ENCODE results near the gene TSPOAP1.

The TSPOAP1 gene

GRCh38 chr17:58318065-58318481 is 10.5 kb downstream of the TSPOAP1 start:
- DNase-seq (ENCODE audit: low read depth) = no peak

DNA sequence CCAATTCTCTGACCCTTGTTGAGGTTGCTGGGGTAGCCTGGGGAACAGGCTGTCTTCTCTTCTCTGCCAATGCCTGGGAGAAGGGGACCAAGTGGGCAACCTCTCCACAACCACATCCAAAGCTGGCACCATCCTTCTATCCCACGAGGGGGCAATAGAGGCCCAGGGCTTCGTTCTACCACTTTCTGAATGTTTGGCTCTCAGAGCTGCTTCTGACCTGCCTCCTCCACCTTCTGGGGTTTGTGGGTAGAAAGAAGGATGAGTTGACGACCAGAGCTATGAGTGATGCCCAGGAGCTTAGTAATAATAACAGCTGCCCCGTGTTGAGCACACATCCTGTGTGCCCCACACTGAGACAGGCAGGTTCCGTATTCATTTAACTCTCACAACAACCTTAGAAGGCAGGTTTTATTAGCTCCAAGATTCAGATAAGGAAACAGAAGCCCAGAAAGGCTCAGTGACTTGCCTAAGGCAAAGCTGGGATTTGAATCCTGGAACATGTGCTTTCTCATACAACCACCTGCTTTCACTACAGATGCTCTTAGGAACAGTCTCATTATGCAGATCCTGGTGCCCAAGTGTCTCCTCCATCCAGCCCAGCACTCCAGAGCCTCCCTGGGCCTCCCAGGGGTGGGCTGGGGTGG is 11.1 kb downstream of the TSPOAP1 start:
- DNase-seq (ENCODE audit: low read depth) = peak; percentile 9

- no peak for DNase-seq (ENCODE audit: low read depth)
These were observed 12.2 kb downstream of the TSPOAP1 start for GRCh38 chr17:58316260-58316960.

- no peak for DNase-seq (ENCODE audit: low read depth)
These were observed 12.8 kb downstream of the TSPOAP1 start for GRCh38 chr17:58315750-58316149.

DNA sequence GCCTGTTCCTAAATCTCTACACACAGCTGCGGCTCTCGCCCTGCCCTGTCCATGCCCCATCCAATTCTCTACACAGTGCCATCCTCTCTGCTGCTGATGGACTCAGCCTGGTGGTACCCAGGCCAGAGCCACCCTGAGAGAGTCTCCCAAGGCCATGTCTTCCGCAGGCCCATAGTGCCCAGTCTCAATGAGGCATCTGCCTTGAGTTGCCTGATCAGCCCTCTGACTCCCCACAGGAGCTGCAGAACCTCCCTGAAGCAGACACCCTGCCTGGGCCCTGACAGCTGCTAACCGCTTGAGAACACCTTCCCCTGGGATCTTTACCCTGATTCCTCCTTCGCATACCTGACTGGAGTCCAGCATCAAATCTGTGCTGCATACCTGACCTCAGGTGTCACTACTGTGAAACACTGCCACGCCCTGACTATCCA is 13.3 kb downstream of the TSPOAP1 start:
- no peak for DNase-seq (ENCODE audit: low read depth)

GRCh38 chr17:58314706-58315015 is 13.9 kb downstream of the TSPOAP1 start:
- no peak for DNase-seq (ENCODE audit: low read depth)

GRCh38 chr17:58313815-58314705 is 14.5 kb downstream of the TSPOAP1 start:
- no peak for DNase-seq (ENCODE audit: low read depth)

- no peak for DNase-seq (ENCODE audit: low read depth)
These were observed 15.8 kb downstream of the TSPOAP1 start for GRCh38 chr17:58312829-58313228.

- no peak for DNase-seq (ENCODE audit: low read depth)
These were observed 16.5 kb downstream of the TSPOAP1 start for GRCh38 chr17:58312021-58312630.

DNA sequence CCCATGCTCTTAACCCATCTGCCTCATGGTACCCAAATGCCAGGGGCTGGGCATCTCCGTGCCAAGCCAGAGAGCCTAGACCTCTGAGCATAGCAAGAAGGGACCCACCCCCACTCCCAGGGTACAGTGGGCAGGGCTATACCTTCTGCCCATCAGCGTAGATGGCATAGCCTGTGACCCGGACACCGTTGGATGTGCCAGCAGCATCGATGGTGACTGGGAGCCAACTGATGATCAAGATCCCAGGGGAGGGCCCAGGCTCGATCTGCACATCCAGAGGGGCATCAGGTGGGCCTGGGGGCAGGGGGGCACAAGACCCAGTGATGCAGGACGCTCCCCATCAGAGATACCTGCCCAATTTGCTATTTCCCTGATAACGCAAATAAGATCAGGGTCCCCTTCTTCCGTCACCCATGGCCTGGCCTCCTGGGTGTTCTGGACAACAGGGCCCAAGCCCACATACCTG is 17.1 kb downstream of the TSPOAP1 start:
- DNase-seq (ENCODE audit: low read depth) = no peak

- no peak for DNase-seq (ENCODE audit: low read depth)
These were observed 17.8 kb downstream of the TSPOAP1 start for GRCh38 chr17:58310511-58311428.

GRCh38 chr17:58309918-58310259 is 18.7 kb downstream of the TSPOAP1 start:
- no peak for DNase-seq (ENCODE audit: low read depth)

GRCh38 chr17:58308985-58309917 is 19.3 kb downstream of the TSPOAP1 start:
- no peak for DNase-seq (ENCODE audit: low read depth)

GRCh38 chr17:58308173-58308984 is 20.2 kb downstream of the TSPOAP1 start:
- DNase-seq (ENCODE audit: low read depth) = no peak

DNA sequence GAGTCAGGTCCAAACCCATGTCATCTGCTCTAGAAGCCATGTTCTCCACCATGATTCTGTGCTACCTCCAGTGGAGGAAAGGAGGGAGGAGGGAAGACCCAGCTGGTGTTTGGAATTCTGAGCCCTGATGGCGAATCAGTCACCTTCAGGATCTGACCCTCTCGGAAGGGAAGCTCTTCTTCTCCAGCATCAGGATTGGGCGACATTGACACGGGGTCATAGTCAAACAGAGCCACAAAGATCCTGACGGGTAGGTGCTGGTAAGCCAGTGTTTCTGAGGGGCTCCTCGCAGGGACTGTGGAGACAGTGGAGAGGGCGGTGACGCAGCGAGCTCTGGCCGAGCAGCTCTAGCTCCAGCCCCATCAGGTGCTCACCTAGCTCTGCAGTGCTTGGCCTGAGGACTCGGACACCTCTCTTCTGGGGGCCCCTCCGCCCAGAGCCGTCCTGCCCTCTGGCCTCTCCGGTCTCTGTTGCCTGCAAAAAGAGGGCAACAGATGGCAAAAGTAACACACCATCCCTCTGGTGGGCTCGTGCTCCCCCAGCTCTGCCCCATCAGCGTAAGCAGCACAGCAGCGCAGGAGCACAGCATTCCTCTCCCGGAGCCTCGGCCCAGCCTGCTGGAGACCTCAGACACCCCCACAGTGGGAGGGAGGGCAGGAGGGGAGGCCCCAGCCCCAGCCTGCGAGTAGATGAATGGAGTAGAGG is 21.0 kb downstream of the TSPOAP1 start:
- DNase-seq (ENCODE audit: low read depth) = no peak

DNA sequence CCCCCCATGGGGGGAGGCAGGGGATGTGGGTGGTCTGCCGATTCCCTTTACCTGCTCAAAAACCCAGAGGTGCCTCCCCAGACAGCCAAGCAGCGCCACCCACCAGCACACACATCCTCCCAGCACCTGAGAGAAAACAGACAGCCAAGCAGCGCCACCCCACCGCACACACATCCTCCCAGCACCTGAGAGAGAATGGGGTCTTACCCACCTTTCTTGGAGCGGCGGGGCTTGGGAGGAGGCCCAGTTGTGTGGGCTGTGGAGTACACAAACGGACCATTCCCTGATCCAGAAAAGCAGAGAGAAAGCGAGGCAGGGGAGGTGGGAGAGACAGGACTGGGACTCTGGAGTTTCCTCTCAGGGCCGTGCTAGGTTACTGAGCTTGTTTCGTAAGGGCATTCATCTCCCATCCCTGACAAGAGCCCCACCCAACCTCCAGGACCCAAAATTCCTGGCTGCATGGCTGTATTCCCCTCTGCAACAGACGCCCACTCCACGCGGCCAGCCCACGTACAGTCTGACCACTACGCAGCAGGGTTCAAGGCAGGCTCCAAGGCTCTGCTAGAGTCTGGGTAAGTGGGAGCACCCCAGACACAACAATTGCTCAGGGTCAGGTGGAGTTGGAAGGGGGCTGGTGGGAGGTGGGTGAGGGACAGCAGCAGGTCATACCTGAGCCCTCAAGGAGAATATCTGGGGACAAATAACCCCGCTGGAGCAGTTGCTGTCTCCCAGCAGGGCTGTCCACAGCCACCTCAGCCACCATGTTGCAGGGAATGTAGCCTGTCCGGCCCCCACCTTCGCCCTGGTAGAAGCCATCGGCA is 22.3 kb downstream of the TSPOAP1 start:
- no peak for DNase-seq (ENCODE audit: low read depth)

- no peak for DNase-seq (ENCODE audit: low read depth)
These were observed 23.0 kb downstream of the TSPOAP1 start for GRCh38 chr17:58305626-58306025.
